Activated T-helper 1 cell treated with Interleukin-2 at 50 U/mL for 16 hours (primary cell): ENCODE results near the gene ZNHIT1.
"Not testable (repeated sequence)": the region's sequence is repeated elsewhere in the genome, so short reads cannot be mapped to it uniquely, and the experiment has no call there.

ENCODE experiments used
- DNase-seq: peaks from one replicate; pipeline ENCODE4 v3.0.0-alpha.2; 2020; ENCODE audit warnings: low read depth

The ZNHIT1 gene

DNA sequence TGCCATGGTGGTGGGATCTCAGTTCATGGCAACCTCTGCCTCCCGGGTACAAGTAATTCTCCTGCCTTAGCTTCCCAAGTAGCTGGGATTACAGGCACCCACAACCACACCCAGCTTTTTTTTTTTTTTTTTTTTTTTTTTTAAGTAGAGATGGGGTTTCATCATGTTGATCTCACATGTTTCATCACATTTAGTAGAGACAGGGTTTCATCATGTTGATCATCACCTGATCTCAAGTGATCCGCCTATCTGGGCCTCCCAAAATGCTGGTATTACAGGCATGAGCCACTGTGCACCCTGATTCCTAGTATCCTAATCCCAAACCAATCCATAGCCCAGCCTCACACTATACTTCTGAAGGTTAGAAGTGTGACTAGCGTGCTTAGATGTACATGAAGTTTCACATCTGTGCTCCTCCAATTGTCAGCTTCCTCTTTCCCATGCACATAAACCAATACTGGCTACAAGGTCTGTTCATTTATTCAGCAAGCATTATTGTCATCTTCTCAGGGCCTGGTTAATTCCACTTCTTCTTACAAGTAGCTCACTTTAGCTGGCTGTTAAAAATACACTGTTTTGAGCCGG, 31.0 kb upstream of the ZNHIT1 start:
- no peak for DNase-seq

DNA sequence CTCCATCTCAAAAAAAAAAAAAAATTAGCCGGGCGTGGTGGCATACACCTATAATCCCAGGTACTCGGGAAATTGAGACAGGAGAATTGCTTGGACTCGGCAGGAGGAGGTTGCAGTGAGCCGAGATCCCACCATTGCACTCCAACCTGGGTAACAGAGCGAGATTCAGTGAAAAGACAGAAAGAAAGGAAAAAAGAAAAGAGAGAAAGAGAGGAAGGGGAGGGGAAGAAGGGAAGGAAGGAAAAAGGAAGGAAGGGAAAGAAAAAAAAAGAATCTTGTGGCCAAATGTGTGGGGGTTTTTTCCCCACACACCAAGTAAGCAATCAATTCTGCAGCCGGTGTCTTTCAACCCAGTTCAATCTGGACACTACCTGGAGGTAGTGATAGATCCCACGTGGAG, 28.9 kb upstream of the ZNHIT1 start:
- no peak for DNase-seq

DNA sequence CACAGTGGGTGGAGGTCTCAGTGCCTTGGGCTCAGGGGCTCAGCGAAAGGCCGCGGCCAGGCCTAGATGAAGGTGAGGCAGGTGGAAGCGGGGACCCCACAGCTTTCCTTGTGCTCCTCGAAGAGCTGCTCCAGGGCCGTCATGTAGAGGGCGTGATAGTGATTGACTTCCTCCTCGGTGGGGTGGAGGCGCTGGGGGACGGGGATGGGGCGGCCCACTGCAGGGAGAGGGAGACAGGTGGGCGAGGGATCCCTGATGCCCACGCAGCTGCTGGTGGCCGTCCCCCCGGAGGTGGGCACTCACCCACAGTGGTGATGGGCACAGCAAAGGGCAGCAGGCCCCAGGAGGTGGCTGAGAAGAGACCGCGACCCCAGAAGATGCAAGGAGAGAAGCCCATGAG, 22.1 kb upstream of the ZNHIT1 start:
- no peak for DNase-seq

DNA sequence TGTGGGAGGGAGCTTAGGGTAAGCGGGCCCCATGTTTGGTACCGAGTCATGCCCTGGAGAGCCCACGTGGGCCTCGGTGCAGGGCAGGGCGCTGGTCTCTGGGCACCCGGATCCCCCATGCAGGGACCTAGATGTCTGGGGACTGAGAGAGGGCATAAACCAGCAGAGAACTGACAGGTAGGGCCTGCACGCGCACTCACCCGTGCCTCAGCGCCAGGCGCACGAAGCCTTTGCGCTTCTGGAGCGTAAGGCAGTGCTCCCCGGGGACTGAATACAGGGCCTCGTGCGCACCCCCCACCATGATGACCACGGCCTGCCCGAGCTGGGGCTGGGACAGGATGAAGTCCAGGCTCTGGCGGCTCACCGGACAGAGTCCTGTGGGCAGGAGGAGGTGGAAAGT, 20.0 kb upstream of the ZNHIT1 start:
- no peak for DNase-seq

DNA sequence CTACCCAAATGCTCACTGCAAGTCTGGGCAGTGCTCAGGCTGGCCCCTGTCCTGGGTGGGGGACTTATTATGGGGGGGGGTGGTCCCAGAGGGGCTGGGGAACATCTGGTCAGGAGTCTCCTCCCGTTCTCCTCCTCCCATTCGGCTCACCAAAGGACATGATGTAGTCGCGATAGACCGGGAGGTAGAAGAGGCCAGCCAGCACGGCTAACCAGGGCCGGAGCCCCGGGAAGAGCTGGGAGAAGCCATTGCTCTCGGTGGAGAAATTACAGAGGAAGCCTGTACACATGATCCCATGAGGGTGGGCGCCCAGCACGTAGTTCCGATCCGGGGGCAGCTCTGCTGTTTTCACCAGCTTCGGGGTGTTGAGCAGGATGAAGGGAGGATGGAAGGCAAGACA, 19.5 kb upstream of the ZNHIT1 start:
- no peak for DNase-seq

DNA sequence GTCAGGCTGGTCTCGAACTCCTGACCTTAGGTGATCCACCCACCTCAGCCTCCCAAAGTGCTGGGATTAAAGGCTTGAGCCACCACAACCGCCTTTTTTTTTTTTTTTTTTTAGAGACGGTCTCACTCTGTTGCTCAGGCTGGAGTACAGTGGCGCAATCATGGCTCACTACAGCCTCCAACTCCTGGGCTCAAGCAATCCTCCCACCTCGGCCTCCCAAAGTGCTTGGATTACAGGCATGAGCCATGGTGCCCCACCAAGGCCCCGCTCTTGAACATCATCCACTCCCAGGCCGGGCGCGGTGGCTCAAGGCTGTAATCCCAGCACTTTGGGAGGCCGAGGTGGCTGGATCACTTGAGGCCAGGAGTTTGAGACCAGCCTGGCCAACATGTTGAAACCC, 18.4 kb upstream of the ZNHIT1 start:
- not testable (repeated sequence) for DNase-seq

DNA sequence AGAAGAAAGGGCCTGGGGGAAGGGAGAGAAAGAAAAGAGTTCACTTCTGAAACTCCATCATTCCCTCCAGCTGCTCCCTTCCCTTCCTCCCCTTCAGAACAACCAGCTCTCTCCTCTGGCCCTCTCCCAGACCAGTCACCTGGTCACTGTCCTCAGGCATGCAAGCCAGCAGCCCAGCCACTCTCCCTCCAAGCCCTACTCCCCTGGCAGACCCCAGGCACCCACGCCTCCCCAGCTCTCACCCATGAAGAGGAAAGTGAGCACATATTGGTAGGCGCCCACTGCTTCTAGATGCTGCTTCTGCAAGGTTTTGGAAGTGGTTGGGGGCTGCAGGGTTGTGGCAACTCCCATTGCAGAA, 17.5 kb upstream of the ZNHIT1 start:
- DNase-seq = no peak

DNA sequence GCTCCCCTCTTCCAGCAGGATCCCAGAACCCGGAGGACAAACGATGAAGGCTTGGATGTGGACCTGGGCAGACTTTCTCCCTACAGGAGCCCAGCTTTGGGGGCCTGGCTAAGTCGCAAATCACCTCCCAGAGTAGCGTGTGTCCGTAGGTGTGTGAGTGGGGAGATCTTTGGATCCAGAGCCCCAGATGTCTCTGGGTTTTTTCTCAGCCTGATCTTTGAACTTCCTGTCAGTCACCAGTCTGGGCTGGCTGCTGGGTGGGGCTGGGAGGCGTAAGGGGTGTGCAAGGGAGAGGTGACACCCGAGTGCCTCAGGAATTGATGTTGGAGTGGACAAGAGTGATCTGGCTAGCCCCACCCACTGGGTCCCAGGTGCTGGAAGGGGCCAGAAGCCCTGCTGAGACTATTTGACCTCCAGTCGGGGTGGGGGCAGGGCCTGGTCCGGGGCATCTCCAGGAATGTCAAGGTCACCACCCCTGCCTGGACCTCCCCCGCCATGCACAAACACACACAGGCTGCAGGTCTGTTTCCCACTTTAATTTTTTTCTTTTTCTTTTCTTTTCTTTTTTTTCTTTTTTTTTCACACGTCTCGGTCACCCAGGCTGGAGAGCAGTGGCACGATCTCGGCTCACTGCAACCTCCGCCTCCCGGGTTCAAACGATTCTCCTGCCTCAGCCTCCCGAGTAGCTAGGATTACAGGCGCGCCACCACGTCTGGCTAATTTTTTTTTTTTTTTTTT, 16.9 kb upstream of the ZNHIT1 start, which contains the start of gene MOGAT3:
Gene MOGAT3, minus strand, starts transcription at position 175 of the 738 bp plus-strand sequence. CDS start 182 bp downstream, outside the sequence.
- DNase-seq = no peak

DNA sequence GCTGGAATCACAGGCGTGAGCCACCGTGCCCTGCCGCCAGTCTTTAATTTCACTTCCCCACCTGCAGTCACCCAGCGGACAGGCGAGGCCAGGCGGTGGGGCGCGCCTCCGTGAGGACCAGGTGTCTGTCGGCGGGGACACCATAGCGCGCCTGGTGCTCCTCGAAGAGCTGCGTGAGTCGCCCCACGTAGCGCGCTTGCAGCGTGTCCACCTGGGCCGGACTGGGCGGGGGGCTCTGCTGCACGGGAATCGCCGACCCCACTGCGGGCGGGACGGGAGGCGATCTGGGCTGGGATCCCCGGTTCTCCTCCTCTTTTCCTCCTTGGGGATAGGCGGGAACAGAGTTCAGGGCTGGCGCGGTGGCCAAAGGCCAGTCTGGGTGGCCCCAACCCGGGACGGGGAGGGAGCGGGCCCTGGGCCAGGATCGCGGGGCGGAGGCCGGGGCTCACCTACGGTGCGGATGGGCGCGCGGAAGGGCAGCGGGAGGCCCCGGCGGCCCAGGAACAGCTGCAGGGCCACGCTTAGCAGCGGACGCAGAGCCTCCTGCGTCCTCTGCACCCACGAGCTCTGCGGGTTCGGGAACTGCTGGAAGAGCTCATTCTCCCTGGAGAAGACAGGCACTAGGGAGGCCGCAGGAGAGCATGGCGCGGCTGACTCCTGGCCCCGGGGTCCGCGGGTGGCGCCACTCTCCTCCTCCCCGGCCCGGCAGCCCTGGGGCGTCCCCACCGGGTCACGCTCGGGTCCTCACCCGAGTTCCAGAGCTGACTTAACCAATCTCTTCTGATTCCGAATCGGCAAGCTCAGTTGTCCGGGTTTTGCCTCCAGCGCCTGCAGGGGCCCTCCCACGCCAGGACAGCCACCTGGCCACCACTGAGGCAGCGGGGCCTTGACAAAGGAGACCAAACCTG, 16.0 kb upstream of the ZNHIT1 start:
- DNase-seq = no peak

DNA sequence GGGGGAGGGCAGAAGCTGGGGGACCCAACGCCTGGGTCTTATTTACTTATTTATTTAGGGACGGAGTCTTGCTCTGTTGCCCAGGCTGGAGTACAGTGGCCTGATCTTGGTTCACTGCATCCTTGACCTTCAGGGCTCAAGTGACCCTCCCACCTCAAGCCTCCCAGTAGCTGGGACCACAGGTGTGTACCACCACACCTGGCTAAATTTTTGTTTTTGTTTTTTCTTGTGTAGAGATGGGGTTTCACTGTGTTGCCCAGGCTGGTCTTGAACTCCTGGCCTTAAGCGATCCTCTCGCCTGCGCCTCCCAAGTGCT, 15.4 kb upstream of the ZNHIT1 start:
- no peak for DNase-seq

DNA sequence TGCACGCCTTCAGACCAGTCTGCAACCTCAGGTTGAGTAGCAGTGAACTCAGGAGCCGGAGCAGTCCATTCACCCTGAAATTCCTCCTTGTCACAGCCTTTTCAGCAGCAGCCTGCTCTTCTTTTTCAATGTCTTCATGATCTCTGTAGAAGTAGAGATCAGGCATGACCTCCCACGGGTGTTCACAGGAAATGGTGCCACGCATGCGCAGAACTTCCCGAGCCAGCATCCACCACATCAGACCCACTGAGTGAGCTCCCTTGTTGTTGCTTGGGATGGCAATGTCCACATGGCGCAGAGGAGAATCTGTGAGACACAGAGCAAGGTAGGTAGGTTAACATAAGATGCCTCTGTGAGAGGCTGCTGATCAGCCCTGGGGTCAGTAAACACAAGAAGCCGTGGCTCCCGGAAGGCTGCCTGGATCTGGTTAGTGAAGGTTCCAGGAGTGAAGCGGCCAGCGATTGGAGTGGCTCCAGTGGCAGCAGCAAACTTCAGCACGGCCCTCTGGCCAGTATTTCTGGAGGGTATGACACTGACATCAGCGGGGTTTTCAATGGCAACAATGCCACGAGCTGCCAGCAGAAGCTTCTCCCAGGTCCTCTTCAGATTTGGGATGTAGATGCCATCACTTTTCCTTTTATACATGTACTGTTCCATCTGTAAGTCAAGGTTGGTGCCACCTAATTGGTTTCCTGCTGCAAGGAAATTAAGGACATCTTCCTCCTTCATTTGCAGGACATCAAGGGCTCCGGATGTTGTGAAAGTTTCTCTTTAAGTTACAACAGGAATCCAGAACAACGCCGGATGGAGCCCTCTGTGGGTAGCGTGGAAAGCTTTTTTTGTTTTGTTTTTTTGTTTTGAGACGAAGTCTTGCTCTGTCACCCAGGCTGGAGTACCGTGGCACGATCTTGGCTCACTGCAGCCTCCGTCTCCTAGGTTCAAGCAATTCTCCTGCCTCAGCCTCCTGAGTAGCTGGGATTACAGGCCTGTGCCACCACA, 13.9 kb upstream of the ZNHIT1 start:
- not testable (repeated sequence) for DNase-seq

DNA sequence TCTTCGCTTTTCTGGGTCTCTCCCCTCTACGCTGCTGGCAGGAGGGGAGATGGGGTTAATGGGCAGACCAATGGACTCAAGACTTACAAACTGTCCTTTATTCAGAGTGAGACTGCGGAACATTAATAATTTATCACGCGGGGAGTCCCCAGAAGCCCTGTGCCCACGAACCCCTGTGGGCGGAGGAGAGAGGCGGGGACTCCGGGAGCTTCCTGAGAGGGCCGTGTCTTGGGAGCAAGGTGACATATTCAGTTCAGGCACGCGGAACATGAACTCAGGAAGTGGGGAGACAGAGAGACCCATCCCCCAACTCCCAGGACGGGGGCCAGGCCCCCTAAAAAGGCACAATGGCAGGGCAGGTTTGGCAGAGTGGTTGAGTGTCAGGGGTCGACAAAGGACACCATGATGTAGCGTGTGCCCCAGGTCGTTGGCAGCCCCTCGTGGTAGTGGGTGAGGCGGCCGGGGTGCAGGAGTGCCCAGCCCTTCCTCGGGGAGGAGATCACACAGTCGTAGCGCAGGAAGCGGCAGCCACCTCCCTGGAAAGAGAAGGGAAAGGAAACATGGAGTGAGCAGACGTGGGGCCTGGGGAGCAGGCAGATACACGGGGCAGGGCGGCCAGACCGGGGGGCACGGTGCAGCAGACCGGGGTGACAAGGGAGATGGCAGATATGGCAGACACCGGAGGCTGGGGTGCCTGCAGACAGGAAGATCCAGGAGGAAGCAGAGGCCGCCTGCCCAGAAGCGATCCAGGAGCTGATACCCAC, 11.9 kb upstream of the ZNHIT1 start:
- no peak for DNase-seq

DNA sequence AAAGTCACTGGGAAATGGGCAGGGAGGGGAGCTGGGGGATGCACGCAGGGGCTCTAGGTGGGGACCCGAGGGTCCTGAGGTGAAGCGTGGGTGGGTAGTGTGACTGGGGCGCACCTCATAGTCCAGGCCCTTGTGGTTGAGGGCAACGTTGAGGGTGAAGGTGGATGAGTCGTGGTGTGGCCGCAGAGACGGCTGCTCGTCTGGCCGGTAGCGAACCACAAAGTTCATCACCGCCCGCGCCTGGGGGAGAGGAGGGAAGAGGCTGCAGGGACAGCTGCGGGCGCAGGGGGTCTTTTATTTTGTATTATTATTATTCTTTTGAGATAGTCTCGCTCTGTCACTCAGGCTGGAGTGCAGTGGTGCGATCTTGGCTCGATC, 11.3 kb upstream of the ZNHIT1 start:
- DNase-seq = no peak

DNA sequence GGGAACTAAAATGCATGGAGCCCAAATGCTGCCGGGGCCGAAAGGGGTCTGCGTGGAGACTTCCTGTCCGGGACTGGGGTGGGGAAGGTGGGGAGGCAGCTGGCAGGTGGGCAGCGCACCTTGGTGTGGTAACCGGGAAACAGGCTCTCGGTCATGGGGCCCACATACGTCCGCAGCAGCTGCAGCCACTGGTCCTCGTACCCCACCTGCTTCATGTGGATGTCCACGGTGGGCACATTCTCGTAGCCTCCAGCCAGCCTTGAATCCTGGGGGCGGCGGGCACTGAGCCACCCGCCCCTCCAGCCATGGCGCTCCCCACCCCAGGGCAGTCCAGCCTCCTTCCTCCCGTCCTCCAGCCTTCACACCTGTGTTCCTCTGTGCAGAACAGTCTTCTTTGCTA, 10.5 kb upstream of the ZNHIT1 start:
- DNase-seq = no peak

DNA sequence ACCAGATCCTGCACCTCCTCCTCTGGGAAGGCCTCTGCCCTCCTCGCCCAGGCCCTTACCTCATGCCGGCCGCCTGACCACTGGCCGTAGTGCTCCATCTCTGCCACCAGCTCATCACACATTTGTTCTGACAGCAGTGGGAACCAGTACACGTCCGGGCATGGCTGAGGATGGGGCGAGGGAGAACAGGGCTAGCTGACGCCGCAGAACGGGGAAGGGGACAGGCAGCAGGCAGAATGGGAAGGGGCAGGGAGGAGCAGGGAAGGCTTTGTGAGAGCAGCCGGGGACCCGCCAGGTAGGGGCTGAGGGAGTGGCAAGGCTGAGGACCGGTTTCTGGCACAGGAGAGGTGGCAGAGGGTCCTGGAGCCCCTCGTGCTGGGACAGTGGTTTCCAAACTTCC, 9.2 kb upstream of the ZNHIT1 start:
- DNase-seq = no peak

DNA sequence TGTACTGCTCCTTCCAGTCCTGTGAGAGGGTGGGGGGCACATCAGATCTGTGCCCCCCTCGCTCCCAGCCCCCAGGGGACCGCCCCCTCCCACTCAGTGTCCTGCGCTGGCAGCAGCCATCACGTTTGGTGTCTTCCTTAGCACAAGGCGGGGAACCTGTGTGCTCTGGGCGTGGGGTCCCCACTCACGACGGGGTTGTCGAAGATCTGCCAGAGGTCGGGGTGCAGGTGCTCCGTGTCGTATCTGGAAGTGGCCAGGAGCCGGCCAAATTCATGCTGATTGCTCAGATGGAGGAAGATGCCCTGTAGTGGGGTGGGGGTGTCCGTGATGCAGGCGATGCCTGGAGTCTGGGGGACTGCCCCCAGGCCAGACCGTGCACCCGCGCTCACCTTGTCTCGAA, 7.8 kb upstream of the ZNHIT1 start:
- DNase-seq = no peak

DNA sequence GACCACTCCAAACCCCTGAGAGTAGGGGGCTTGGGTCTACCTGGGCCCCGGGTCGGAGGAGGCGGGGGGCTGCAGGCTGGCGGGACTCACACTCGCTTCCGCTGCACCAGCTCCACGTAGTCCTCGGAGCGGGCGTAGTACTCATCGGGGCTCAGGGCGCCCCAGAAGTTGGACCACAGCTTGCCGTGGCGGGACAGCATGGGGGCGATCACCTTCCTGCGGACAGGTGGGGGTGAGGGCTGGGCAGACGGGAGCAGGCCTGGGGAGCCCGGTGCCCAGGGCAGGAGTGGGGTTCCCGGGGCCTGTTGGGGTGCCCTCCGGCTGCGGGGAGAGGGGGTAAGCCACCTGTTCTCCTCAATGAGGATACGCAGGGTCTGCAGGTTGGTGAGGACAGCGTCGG, 6.5 kb upstream of the ZNHIT1 start:
- no peak for DNase-seq

DNA sequence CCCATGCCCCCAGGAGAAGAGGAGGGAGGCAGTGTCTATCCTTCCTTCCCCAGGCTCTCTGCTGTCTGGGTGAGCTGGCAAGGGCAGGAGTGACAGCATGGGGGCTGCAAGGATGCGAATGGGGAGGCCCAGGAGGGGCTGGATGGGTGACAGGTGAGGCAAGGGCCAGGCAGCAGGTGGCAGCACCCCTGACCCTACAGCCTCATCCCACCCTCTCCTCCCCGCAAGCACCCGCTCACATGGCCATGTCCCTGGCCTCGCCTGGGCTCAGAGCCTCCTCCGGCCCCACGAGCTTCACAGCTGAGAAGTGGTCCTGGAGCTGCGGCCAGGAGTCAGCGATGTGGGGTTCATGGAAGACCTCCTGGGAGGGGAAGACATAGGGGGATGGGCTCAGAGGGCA, 6.0 kb upstream of the ZNHIT1 start:
- DNase-seq = no peak

DNA sequence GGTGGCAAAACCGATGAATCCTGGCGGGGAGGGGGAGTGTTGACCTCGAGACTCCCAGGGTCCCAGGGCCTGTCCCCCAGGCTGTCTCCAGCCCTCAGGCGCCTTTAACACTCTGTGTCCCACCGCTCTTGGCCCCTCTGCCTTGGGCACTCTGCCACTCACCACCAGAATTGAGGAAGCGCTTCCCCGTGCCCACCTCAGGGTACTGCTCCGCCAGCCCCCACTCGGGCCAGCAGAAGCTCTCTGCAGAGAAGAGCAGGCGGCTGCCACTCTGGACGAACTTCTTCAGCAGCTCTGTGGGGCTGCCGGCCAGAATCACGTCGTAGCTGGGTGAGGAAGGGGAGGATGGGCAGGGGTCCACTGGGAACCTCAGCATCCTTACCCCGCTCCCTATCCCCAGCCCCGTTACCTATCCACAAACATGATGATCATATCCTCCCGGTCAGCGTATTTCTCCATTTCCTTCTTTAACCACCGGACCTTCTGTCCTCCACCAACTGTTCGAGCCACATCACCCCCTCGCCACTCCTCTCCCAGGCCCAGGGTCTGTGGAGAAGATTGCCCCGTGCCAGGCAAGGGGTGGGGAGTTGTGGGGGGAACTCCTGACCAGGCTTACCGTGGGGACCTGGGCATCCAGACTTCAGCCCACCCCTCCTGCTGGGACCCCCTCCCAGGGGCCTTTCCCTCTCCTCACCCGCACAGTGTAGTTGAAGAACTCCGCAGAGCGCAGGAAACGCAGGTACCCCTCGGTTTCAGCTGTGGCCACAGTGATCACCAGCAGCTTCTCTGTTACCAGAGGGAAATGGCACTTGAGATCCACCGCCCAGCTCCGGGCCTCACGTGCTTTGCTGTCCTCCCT, 1.7 kb upstream of the ZNHIT1 start:
- DNase-seq = no peak

DNA sequence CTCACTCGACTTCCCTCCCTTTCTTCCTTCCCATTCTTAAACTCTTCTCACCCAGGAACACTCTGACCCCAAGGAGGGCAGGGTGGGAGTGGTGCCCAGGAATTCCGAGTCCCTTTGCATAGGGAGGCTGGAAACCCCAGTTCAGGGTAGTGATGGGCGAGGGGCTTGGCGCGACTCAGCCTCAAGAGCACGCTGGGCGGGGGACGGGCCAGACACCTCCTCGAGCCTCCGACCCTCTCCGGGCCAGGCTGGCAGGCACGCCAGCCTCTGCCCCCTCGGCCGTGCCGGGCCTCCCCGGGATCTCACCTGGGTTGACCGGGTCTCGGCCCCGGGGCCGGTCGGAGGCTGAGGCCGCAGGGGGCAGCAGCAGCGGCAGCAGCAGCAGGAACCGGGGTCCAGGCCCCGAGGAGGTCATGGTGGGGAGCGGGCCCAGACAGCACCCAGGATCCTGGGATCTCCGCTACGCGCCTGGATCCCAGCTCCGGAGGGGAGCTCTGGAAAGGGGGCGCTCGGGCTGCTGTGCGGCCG, 1.0 kb upstream of the ZNHIT1 start:
- DNase-seq = no peak
